IPS-NIHi11 (cell line): ENCODE measurements around the gene LRRC1.
"Not testable (repeated sequence)": the region's sequence is repeated elsewhere in the genome, so short reads cannot be mapped to it uniquely, and the experiment has no call there.

Source experiments
- DNase-seq: peaks from one replicate; pipeline ENCODE4 v3.0.0; 2012; ENCODE audit warnings: mixed read lengths, low spot score

LRRC1 gene

DNA sequence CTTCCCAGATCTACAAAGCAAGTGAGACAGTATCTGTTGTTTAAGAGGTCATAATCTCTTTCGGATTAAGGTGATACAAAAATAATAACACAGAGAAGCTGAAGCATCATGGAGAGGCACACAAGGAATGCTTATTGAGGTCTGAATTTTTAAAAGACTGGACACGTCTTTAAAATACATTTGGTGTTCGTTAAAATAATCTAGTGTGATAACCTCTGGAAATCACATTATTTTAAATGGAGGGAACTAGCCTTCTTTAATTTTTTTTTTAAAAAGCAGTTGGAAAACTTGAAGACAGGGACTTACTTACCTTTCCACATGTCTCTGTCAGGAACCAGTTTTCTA, 1.9 kb upstream of the LRRC1 start:
- DNase-seq: no peak

DNA sequence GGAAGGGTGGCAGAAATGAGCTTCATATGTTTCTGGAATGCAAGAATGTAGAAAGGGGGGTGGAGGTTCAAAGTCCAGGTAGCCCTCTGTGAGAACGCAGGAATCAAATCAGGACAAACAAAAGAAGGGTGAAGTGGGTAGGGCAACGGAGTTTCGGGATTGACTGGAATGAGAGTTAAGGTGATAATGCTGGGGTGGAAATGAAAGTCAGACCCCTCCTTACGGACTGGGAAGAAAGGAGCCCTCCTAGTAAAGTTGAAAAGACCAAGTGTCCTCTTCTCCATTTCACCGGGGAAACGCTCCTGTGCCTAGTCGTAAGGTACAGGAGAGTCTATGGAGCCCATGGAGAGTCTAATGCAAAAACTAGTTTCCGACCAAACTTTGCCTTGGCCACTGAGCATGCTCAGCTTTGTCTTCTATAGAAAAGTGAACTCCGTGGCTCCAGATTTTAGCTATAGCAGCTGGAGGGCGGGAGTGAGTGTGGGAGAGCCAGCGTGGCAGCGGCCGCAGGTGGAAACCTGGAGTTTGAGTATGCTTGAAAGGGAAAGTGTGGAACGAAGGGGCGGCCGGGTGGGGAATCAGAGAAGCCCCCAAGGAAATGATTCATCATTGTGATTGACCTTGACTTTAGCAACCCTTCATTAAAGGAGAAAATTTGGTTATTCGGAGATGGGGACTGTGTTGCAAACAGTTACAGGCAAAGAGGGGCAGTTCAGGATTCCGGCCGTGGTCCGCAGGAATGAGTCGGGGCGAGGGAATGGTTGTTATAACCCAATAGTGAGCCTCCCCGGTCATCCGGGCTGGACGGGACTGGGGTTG, 1.3 kb upstream of the LRRC1 start:
- DNase-seq: peak; percentile 65

DNA sequence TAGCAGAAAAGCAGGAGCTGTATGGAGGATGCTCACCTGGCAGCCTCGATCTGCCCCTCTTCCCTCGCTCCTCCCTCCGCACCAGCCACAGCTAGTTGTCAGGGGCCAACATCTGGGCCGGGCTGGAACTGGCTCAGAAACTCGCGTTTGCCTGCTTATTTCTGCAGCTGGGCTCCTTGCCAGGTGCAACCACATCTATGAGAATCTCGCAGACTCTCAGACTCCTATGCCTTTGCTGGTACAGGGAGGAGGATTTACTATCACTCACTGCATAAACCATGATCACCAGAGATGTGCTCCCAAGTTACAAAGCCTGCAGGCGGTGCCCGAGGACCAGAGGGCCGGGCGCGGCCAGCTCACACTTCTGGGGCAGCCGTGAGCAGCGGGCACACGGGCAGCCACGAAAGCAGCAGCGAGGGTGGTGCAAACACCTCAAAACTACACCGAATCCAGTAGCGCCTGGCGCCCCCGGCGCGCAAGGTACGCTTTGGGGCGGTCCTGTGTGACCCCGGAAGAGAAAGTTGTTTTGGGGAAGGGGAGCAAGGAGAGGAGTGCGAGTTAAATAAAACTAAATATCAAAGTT, 577 bp upstream of the LRRC1 start:
- DNase-seq: peak; percentile 68

DNA sequence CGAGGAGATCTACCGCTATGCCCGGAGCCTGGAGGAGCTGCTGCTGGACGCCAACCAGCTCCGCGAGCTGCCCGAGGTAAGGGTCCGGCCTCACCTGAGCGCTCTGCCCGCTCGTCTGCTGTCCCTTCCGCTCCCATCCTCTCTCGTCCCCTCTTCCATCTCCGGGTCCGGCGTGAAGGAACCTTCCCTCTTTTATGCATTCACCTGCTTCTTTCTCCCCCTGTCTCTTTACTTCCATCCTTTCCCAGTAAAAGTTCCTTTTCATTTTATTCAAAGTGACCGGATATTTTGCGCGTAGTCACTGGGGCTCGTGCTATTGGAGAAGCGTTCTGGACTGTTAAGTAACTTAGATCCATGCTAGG, 516 bp downstream of the LRRC1 start:
- no peak for DNase-seq

DNA sequence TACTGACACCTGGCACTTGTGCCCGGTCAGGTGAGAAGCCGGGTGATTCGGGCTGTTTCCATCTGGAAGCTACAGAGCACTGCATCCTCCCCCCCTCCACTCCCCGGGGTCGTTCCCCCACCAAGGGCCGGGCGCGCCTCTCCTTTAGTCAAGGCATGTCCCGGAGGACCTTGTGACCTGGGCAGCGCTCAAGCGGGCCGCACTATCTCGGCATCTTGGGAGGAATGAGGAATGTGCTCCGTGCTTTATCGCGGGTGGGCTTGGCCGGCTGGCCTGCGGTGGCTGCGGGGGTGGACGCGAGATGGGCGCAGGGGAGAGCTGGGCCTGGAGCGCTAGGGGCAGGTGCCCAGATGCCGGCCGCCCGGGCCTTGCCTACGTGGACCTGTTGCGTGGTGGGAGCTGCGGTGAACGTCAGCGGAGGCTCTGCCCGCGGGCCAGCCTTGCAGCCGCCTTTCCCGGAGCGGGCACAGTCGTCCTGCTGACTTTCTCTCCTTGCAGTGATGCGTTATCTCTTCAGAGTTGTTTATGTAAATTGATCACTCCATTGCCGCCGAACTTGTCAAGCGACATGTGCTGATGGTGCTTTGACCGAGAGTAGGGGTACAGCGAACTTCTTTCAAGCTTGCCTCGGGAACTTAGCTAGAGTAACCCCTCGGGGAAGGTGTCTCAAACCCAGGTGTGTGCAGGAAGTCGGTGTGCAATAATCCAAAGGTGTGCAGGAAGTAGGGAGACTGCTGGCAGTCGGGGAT, 1.1 kb downstream of the LRRC1 start:
- peak; percentile 35 for DNase-seq

DNA sequence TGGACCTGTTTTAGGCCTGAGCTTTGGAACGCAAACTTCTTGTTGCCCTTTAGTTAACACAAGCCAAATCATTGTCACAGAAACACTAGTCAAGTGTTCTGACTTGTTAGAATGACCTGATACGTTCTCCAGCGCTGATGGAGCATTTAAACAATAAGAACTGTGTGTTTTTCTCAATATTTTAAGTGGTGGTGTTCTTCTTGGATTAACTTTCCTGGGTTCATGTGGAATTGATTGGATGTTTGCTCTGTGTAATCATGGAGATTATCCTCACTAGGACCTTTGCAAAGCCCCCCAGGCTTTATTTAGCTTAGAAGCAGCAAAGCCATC, 1.6 kb downstream of the LRRC1 start:
- no peak for DNase-seq

DNA sequence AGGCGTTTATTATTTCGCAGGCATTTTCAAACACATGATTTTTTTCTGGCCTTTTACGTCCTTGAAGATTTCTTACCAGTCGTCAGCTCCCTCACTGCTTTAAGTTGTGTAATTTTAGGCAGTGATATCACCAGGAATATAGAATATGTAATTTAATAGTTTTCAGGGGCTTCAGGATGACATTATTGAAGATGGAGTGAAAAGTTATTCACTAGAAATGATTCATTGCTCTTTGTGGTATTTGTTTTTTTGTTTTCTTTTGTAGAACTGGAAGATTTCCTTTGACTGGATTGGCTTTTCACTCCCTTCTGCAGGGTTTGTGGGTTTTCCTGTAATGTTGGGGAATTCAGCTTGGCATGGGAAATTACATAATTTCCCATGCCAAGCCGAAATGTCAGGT, 2.0 kb downstream of the LRRC1 start:
- DNase-seq: no peak

DNA sequence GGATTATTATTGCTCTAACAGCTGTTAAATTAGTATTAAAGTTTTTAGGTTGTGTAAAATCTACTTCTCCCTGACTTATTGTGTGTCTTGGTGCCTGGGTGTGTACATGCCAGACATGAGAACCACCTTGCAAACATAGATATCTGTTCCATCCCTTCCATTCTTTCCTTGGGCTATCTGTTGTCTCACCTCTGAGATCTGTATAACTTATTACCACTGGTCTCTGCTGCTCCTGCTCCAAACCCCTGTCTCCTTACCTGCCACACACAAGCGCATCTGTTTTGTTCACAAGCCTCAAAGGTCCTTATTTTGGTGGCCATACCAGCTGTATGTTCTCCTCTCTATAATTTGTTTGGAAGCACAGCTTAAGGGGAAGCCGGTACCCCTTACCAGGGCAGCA, 2.5 kb downstream of the LRRC1 start:
- DNase-seq: no peak

DNA sequence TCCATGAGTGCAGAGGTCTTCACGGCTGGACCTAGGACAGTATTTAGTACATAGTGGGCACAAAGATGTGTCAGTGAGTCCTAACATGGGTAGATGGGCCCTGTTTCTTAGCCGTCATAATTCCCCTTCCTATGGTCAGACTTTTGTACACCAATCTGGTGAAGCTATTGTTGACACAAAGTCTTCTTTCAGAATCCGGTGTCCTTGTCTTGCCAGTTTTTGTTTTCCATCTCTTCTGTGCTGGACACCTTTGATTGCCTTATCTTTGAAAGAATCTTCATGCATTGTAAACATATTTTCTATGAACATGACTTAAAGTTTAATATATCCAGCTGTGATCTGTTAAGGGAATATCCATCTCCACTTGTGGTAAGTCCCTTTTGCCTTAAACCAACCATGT, 4.5 kb downstream of the LRRC1 start:
- DNase-seq: no peak

DNA sequence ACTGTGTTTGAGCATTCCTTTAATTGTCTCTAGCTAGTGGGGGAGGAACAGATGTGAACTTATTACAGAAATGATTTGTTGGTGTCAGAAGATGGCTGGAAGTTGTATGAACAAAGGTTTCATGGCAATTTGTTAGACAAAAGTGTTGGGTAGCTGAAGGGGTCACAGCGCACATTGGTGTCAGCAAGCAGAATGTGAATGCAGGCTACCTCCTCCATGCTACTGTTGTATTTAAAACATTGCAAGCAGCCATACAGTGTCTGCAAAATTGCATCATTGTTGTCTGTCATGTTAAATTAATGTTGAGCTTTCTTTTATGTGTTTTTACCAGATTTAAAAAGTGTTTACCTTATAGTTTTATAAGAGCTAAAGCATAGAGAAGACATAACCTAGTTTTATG, 6.2 kb downstream of the LRRC1 start:
- DNase-seq: no peak

DNA sequence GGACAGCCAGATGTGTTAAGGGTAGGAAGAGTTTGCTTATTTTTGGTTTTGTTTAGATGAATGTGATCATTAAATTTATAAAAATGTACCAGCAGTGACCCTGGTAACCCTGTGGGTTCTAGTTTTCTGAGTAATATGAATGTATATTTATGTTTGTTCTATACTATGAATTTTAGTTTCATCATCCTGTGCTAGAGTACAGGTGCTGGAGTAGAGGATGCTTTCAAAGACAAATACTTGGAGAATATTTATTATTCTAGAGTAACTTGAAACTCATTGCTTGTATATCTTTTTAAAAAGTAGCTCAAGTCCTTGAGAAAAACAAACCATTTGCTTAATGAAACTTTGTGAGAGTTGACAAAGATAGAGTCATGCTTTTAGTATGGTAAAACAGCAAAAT, 7.8 kb downstream of the LRRC1 start:
- no peak for DNase-seq

DNA sequence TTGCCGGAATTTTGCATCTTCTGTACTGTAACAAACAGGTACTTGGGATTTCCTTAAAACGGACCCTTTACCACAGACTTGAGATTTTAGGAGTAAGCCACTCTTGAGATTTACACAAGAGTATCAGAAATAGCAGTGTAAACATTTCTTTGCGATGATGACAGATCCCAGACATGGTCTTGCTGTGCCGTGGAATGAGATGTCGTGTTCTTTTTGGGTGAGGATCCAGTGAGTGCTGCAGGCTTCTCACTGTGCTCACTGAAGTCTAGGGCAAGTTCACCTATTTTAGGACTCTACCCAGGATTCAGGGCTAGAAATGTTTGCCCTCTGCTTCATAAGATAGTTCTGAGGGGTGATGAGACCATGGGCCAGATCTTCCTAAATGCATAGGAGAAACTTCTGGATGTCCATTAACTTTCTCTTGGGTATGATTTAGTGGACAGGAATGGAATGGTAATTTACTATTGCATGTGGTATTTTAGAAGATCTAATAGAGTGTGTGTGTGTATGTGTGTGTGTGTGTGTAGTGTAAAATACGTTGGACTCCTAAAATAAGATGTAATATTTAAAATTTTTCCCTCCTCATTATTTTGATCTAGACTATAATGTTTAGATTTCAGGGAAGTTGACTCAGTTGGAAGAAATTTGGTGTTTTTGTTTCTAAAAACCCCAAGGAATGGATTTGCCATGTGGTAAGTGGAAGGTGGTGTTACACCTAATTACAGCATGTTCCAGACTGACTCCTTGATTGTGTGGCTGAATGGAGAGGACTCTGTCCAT, 8.5 kb downstream of the LRRC1 start:
- DNase-seq: no peak

DNA sequence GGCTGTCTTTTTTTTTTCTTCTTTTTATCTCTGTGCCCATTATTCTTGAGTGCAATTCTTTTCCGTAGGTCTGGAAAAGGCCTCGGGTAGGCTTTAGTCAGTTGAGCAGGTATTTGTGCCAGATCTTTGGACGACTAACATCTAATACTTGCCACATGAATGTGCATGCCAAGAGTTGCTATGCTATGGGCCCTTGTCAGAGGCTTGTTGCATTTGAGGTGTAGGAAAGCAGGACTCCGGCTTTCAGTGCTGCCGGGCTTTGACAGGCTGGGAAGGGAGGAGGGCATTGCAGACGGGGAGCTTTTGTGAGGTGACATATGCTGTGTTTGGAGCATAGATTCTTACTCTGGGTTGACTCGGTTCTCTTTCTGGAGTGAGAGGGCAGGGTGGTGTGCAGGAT, 10.2 kb downstream of the LRRC1 start:
- no peak for DNase-seq

DNA sequence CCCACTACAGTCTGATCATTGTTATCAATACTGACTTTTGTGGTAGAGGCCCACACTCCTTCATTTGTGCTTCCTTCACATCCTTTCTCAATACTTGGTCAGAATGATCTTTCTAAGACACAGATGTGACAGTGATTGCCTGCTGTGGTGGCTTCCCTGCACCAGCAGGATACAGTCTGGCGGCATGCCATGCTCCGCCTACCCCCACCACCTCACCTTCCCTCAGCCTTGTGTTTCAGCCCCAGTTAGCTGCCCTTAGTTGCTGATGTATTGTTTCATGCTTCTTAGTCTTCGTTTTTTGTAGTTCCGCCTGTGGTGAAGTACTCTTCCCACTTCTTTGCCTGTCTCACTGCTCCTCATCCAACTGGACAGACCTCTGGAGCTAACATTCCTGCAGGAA, 10.9 kb downstream of the LRRC1 start:
- peak; percentile 47 for DNase-seq

DNA sequence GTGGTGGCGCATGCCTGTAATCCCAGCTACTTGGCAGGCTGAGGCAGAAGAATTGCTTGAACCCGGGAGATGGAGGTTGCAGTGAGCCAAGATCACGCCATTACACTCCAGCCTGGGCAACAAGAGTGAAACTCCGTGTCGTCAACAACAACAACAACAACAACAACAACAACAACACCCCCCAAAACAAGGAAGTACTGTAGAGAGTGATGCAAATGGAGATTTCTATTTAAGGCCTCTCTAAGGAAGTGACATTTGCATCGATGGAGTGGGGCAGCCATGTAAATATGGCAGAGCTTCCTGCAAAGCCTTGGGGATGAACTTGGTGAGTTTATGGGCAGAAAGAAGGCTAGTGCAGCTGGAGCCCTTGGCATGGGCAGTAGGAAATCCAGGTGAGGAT, 12.8 kb downstream of the LRRC1 start:
- DNase-seq: not testable (repeated sequence)

DNA sequence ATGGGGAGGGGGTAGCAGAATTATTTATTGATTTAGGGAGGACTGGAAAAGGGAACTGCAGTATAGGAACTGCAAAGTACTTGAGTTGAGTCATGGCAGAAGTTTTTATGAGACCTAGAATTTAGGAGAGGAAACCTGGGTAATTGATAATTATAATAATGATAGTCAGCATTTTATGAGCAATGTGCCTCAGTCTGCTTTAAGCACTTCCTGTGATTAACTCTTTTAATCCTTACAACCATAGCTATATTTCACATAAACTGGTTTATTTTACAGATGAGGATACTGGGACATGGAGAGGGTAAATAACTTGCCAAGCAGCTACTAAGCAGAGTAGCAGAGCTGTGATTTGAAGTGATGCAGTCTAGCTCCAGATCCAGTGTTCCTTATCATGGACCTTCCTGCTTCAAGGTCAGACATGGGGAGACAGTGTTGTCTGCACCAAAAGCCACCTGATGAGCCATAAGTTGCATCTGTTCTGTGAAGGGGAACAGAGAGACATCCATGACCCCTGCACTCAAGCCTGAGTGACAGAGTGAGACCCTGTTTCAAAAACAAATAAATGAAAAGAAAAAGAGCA, 13.6 kb downstream of the LRRC1 start:
- DNase-seq: no peak

DNA sequence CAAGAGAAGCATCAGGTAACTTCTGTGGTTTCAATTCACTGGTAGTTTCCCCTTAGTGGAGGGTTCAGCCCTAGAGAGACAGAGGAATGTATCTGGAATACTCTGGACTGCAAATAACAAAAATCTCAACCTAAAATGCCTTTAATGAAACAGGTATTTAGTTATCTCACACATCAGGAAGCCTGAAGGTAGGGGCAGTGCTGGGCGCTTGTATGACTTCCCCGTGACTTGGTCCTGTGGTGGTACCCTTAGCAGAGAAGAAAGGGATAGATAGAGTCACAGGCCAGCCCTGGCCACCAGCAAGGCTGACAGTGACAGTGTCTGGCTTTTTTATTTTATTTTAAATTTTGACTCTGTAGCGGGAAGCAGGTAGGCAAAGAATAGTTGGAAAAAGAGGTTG, 14.9 kb downstream of the LRRC1 start:
- DNase-seq: no peak

DNA sequence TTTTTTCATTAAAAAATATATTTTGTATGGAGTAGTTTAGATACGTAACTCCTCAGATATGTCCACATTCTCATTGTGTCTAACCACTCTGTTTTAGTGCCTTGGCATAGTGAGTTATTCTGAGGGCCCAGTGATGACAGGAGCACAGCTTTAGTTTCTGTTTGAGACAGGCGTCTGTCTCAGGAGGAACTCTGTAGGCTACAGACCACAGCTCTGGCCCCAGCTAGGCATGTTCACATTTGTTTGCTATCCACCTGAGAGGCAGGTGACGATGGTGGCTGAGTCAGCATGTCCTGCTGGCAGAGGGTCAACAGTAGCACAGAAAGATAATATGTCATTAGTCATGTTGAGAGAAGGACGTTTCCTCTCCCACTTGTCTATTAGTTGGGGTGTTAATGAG, 16.3 kb downstream of the LRRC1 start:
- DNase-seq: peak; percentile 25

DNA sequence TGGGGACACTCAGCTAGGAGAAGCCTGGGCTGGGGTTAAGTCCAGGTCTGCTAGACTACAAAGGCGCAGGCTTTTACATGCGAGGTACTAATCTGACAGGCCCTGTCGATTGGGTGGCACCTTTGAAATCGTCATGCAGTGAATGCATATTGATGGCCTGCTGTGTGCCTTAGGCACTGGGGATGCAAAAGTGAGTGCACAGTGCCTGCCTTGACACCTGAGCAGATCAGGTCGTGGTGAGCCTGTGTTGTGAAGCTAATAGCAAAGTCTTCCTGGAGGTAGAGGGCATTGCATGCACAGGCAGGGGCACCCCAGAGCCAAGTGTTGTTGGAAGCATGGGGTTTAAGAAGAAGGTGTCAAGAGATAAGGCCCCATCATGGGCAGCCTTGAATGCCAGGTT, 16.9 kb downstream of the LRRC1 start:
- no peak for DNase-seq

DNA sequence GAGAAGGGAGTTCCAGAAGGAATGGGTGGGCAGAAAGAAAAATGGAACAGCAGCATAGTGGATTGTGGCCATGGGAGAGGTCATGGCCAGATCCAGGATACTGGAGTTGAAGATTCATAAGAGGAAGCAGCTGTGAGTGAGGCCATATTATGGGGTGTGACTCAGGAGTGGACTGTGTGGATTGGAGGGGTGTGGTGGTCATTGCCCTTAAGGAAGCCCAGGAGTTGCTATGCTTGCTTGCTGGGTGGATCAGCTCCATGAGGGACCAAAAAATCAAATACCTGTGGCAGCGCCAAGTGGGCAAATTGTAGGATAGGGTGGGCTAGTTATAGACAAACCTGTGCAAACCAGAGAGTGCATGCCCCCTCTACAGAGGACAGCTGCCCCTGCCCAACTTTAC, 18.3 kb downstream of the LRRC1 start:
- no peak for DNase-seq

DNA sequence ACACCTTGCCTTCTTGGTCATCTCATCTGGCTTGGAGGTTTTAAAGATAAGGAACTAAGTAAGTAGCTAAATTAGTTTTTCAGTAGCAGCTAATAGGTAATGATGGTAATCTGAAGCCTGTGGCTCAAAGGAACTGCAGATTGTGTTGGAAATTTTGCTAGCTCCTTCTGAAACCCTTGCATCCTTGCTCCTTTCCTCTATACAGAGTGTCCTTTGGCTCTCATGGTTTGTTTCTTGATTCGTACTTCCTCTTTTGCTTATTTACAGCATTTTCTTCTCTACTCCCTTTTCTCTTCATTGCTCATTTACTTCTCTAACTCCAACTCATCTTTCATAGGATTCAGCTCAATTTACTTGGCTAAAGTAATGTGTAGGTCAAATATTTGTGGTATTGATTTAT, 19.0 kb downstream of the LRRC1 start:
- DNase-seq: no peak

DNA sequence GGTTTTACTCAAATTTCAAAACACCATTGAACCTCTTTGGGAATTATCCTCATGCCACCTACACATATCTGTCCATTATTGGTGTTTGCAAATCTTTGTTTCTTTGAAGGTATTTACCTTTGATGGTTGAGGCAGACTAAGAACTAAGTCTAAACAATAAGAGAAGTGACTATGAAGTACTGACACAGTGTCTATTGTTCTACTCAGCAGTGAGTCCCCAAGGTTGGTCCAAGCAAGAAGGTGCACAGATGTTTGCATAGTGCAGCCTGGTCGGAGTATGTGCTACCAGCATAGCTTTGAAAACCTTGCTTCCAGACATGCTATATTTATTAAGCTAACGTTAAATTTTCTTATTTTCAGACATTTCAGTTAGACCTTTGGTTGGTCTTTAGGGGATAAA, 19.5 kb downstream of the LRRC1 start:
- DNase-seq: no peak
